Body of pancreas (tissue), 4 donors: Measurements from ENCODE around the gene LHFPL3. TPM values are rescaled to one million over a fixed set of nuclear protein-coding genes. Genes with fewer than 3 reads are reported as not detected.

Experiments used
- ATAC-seq: fragments of 150-250 bp; one replicate; pipeline ENCODE4 v1.9.1; 2016
- DNase-seq, 4 donors: peaks; one replicate each; pipeline ENCODE4 v3.0.0-alpha.2; 2019
- H3K27ac ChIP-seq, 4 donors: fragments of 200-600 bp; sonication (generic); 1 replicate in 3 of 4; 2 replicates in 1 of 4; pipeline versions ENCODE4 v1.5.1 to v1.6.1; 2016 to 2019; ENCODE audit warnings: mild to moderate bottlenecking in 1 of 4, mixed read lengths in 1 of 4, moderate library complexity in 1 of 4
- H3K27me3 ChIP-seq, 2 donors: fragments of 200-600 bp; sonication (generic); one replicate each; pipeline ENCODE4 v1.6.0; 2016; ENCODE audit warnings: mild to moderate bottlenecking in 1 of 2
- H3K36me3 ChIP-seq, 2 donors: fragments of 200-600 bp; sonication (generic); replicated peaks in 1 of 2; 2 replicates each; pipeline ENCODE4 v1.5.1; 2016; ENCODE audit warnings: low read depth in 2 of 2; ENCODE audit not compliant: insufficient read depth in 1 of 2
- H3K4me1 ChIP-seq: fragments of 200-600 bp; sonication (generic); one replicate; pipeline ENCODE4 v1.6.0; 2016
- H3K4me3 ChIP-seq, 2 donors: fragments of 200-600 bp; sonication (generic); 1 replicate in 1 of 2; 2 replicates in 1 of 2; pipeline ENCODE4 v1.5.1; 2016 to 2019
- H3K9me3 ChIP-seq, 3 donors: fragments of 200-600 bp; sonication (generic); 1 replicate in 2 of 3; 2 replicates in 1 of 3; pipeline ENCODE4 v1.5.1; 2016
- CTCF ChIP-seq, 7 experiments: fragments of 450-650 bp in 4 of 7; fragments of 200-600 bp in 3 of 7; sonication (generic) in 3 of 7; IDR thresholded peaks; one replicate each; pipeline ENCODE4 v1.5.1; 2016 to 2019; ENCODE audit warnings: antibody characterized with exemption in 7 of 7
- POLR2A ChIP-seq, 3 donors: fragments of 450-650 bp; IDR thresholded peaks; one replicate each; pipeline ENCODE4 v1.6.1; 2016; ENCODE audit warnings: antibody characterized with exemption in 3 of 3, mild to moderate bottlenecking in 2 of 3
- WGBS, 2 donors: methylation state at CpG; one replicate each; pipeline ENCODE4 v1.1.5; 2017; 5-methylcytosine and 5-hydroxymethylcytosine counted together
- intact Hi-C: fragments of 100-400 bp; cut with DNase I; formaldehyde crosslinking; loops from one replicate; pipeline ENCODE4 v1.15.1; 2023
- total RNA-seq, 2 donors: library from RNA; depleted of rRNA; stranded (reverse); fragments of >200 nt; gene quantifications; one replicate each; pipeline ENCODE4 v1.1.0, GENCODE V29; 2016

The LHFPL3 gene
- total RNA-seq, 2 donors from 2014 or later = not detected

- intact Hi-C loops = no loop called here
These were observed 201.8 kb downstream of the LHFPL3 start for GRCh38 chr7:104530251-104530650.

GRCh38 chr7:104534149-104534548, 205.7 kb downstream of the LHFPL3 start:
- Histone ChIP-seq H3K36me3 (no peaks in the 10 kb centered on the region), H3K4me3 (no peak overlapping the region), H3K27me3 (no peaks in the 10 kb centered on the region), H3K4me1 (no peaks in the 10 kb centered on the region), H3K27ac (no peak overlapping the region), H3K9me3 (no peaks in the 10 kb centered on the region)
- no peak for ATAC-seq
- DNase-seq = no peak
- intact Hi-C loops = no loop called here
- WGBS, 2 donors = 51 to 64% methylated on average over 4 of the region's 4 CpGs
- TF ChIP-seq POLR2A (IDR thresholded peaks at IDR 0.05) = no peak
- TF ChIP-seq CTCF (IDR thresholded peaks at IDR 0.05) = no peak

More at GRCh38 chr7:104530251-104530650, 201.8 kb downstream of the LHFPL3 start:
- ATAC-seq (no peak), DNase-seq (no peak)
- no peak overlapping the region for H3K27ac ChIP-seq
- H3K4me1 ChIP-seq = no peaks in the 10 kb centered on the region
- no peak overlapping the region for H3K4me3 ChIP-seq
- no peaks in the 10 kb centered on the region for H3K27me3 ChIP-seq
- WGBS, 2 donors = 67 to 74% methylated on average over 5 of the region's 5 CpGs
- TF ChIP-seq CTCF (IDR thresholded peaks at IDR 0.05) (no peak), POLR2A (IDR thresholded peaks at IDR 0.05) (no peak)
- H3K9me3 ChIP-seq = no peaks in the 10 kb centered on the region
- no peaks in the 10 kb centered on the region for H3K36me3 ChIP-seq

- Histone ChIP-seq H3K27me3 (no peaks in the 10 kb centered on the region), H3K9me3 (no peaks in the 10 kb centered on the region), H3K4me1 (no peaks in the 10 kb centered on the region), H3K36me3 (no peaks in the 10 kb centered on the region), H3K4me3 (no peak overlapping the region), H3K27ac (no peak overlapping the region)
- intact Hi-C loops = no loop called here
- WGBS, 2 donors = 65 to 75% methylated on average over 6 of the region's 6 CpGs
- TF ChIP-seq POLR2A (IDR thresholded peaks at IDR 0.05) (no peak), CTCF (IDR thresholded peaks at IDR 0.05) (no peak)
- no peak for ATAC-seq
- no peak for DNase-seq
These were observed 207.4 kb downstream of the LHFPL3 start for GRCh38 chr7:104535841-104536240.

- 20 to 31% methylated on average over 1 of the region's 1 CpG for WGBS, 2 donors
- intact Hi-C loops = no loop called here
- Histone ChIP-seq H3K4me3 (no peak overlapping the region), H3K27me3 (no peaks in the 10 kb centered on the region), H3K9me3 (no peaks in the 10 kb centered on the region), H3K4me1 (no peaks in the 10 kb centered on the region), H3K36me3 (no peaks in the 10 kb centered on the region), H3K27ac (no peak overlapping the region)
- no peak for DNase-seq
- no peak for TF ChIP-seq CTCF (IDR thresholded peaks at IDR 0.05)
- TF ChIP-seq POLR2A (IDR thresholded peaks at IDR 0.05) = no peak
- ATAC-seq = no peak
These were observed 208.6 kb downstream of the LHFPL3 start for GRCh38 chr7:104536956-104537355.

GRCh38 chr7:104538152-104538551, 209.7 kb downstream of the LHFPL3 start:
- no peak overlapping the region for H3K27ac ChIP-seq
- no peak overlapping the region for H3K4me3 ChIP-seq
- no peak for DNase-seq
- ATAC-seq = no peak
- no peaks in the 10 kb centered on the region for H3K9me3 ChIP-seq
- 53 to 75% methylated on average over 4 of the region's 4 CpGs for WGBS, 2 donors
- no peaks in the 10 kb centered on the region for H3K4me1 ChIP-seq
- TF ChIP-seq CTCF (IDR thresholded peaks at IDR 0.05) (no peak), POLR2A (IDR thresholded peaks at IDR 0.05) (no peak)
- H3K36me3 ChIP-seq = no peaks in the 10 kb centered on the region
- intact Hi-C loops = no loop called here
- no peaks in the 10 kb centered on the region for H3K27me3 ChIP-seq
